Keratinocyte (primary cell): ENCODE data around the gene SNAI3.
A peak's percentile ranks its signal among the peaks of the same experiment; 100 is the strongest.

Source experiments
- CTCF ChIP-seq, 3 experiments: IDR thresholded peaks in 1 of 3; conservative IDR thresholded peaks in 1 of 3; optimal IDR thresholded peaks in 1 of 3; 2 replicates in 2 of 3; 3 replicates in 1 of 3; pipeline versions ENCODE3 to v1.5.1; 2011; ENCODE audit warnings: low read length in 3 of 3, mild to moderate bottlenecking in 3 of 3, moderate library complexity in 2 of 3, control low read depth in 1 of 3, inconsistent platforms in 1 of 3; ENCODE audit not compliant: insufficient read depth in 2 of 3; ENCODE audit errors: extremely low read depth in 1 of 3
- EZH2 ChIP-seq: IDR thresholded peaks from one replicate; pipeline ENCODE4 v1.6.1; 2012; ENCODE audit warnings: inconsistent platforms, mild to moderate bottlenecking, low read length, moderate library complexity

DNA sequence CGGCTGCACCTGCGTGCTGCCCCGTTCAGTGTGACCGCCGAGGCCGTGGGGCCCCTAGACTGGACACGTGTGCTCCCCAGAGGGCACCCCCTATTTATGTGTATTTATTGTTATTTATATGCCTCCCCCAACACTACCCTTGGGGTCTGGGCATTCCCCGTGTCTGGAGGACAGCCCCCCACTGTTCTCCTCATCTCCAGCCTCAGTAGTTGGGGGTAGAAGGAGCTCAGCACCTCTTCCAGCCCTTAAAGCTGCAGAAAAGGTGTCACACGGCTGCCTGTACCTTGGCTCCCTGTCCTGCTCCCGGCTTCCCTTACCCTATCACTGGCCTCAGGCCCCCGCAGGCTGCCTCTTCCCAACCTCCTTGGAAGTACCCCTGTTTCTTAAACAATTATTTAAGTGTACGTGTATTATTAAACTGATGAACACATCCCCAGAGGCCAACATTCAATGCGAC lies 46.2 kb downstream of the SNAI3 start:
- TF ChIP-seq CTCF (optimal IDR thresholded peaks at IDR 0.05 in 1 of 3, IDR thresholded peaks at IDR 0.05 in 1 of 3, conservative IDR thresholded peaks at IDR 0.05 in 1 of 3; ENCODE audit: extremely low read depth in 1 of 3, insufficient read depth in 2 of 3, low read length in 3 of 3) (no peak), EZH2 (peak; percentile 11)
